Testis (tissue), 3 donors: ENCODE results near the gene MGAT5B. TPM values are rescaled to one million over a fixed set of nuclear protein-coding genes. Genes with fewer than 3 reads are reported as not detected.

ENCODE experiments used
- DNase-seq: peaks from one replicate; pipeline ENCODE4 v3.0.0-alpha.2; 2019
- H3K27ac ChIP-seq, 2 donors: fragments of 200-600 bp; sonication (generic); one replicate each; pipeline ENCODE4 v1.5.1; 2019
- H3K27me3 ChIP-seq: fragments of 200-600 bp; sonication (generic); one replicate; pipeline ENCODE4 v1.5.1; 2019
- H3K36me3 ChIP-seq: fragments of 200-600 bp; sonication (generic); one replicate; pipeline ENCODE4 v1.5.1; 2017; ENCODE audit warnings: low read depth; ENCODE audit errors: missing control alignments
- H3K4me1 ChIP-seq: fragments of 200-600 bp; sonication (generic); one replicate; pipeline ENCODE4 v1.5.1; 2019
- H3K4me3 ChIP-seq, 2 donors: fragments of 200-600 bp; sonication (generic); one replicate each; pipeline ENCODE4 v1.5.1; 2017 to 2019
- H3K9me3 ChIP-seq: fragments of 200-600 bp; sonication (generic); one replicate; pipeline ENCODE4 v1.5.1; 2017
- CTCF ChIP-seq, 3 experiments: fragments of 450-650 bp in 2 of 3; fragments of 200-600 bp in 1 of 3; sonication (generic) in 1 of 3; IDR thresholded peaks; one replicate each; pipeline ENCODE4 v1.5.1; 2016 to 2019; ENCODE audit warnings: antibody characterized with exemption in 3 of 3, mild to moderate bottlenecking in 2 of 3, moderate library complexity in 1 of 3
- POLR2A ChIP-seq: fragments of 450-650 bp; IDR thresholded peaks from one replicate; pipeline ENCODE4 v1.6.1; 2017; ENCODE audit warnings: antibody characterized with exemption, mild to moderate bottlenecking, moderate library complexity
- WGBS, 2 donors: methylation state at CpG; one replicate each; pipeline ENCODE4 v1.1.5; 2018; 5-methylcytosine and 5-hydroxymethylcytosine counted together
- intact Hi-C: fragments of 100-400 bp; cut with DNase I; formaldehyde crosslinking; loops from one replicate; pipeline ENCODE4 v1.15.1; 2023; ENCODE audit warnings: low total_unique reads
- polyA plus RNA-seq: library from polyadenylated mRNA; stranded (reverse); fragments of 350-450 nt; fragmentation: Illumina TruSeq; extraction: RNeasy Lipid Tissue Mini Kit (QIAGEN cat#74804); gene quantifications from one replicate; pipeline ENCODE4 v1.2.3, GENCODE V29; 2014; ENCODE audit warnings: low read depth, low replicate concordance; ENCODE audit not compliant: insufficient read depth
- total RNA-seq, 2 donors: library from RNA; depleted of rRNA; stranded (reverse); fragments of >200 nt; gene quantifications; one replicate each; pipeline ENCODE4 v1.2.3, GENCODE V29; 2016

The MGAT5B gene
- total and polyA plus RNA-seq, 3 donors from 2014 or later, result 4.6 to 10.9 (median 9.0) TPM

- 90 to 93% methylated on average over 8 of the region's 8 CpGs for WGBS, 2 donors
These were observed 83.2 kb downstream of the MGAT5B start for GRCh38 chr17:76951375-76951905.

GRCh38 chr17:76952402-76952801 lies 84.2 kb downstream of the MGAT5B start:
- no peak for DNase-seq
- H3K36me3 ChIP-seq, result no peaks in the 10 kb centered on the region
- no peak overlapping the region for H3K4me3 ChIP-seq
- peaks cover 2% of the 10 kb centered on the region for H3K4me1 ChIP-seq
- H3K27me3 ChIP-seq, result no peaks in the 10 kb centered on the region
- TF ChIP-seq POLR2A, result no peak
- no peak for TF ChIP-seq CTCF (IDR thresholded peaks at IDR 0.05)
- no peak overlapping the region for H3K27ac ChIP-seq
- intact Hi-C loops, result no loop called here
- 74 to 88% methylated on average over 5 of the region's 5 CpGs for WGBS, 2 donors
- H3K9me3 ChIP-seq, result no peaks in the 10 kb centered on the region

More at GRCh38 chr17:76951375-76951905, 83.2 kb downstream of the MGAT5B start:
- Histone ChIP-seq H3K27ac (no peak overlapping the region), H3K4me1 (no peaks in the 10 kb centered on the region), H3K36me3 (no peaks in the 10 kb centered on the region), H3K27me3 (no peaks in the 10 kb centered on the region), H3K4me3 (no peak overlapping the region), H3K9me3 (no peaks in the 10 kb centered on the region)
- intact Hi-C loops, result no loop called here
- no peak for DNase-seq
- TF ChIP-seq POLR2A (no peak), CTCF (IDR thresholded peaks at IDR 0.05) (no peak)

- WGBS, 2 donors, result 92 to 94% methylated on average over 9 of the region's 9 CpGs
- Histone ChIP-seq H3K4me3 (no peak overlapping the region), H3K36me3 (no peaks in the 10 kb centered on the region), H3K9me3 (no peaks in the 10 kb centered on the region), H3K27ac (no peak overlapping the region), H3K4me1 (peaks cover 7% of the 10 kb centered on the region), H3K27me3 (no peaks in the 10 kb centered on the region)
- no peak for DNase-seq
- intact Hi-C loops, result no loop called here
- no peak for TF ChIP-seq CTCF (IDR thresholded peaks at IDR 0.05)
- TF ChIP-seq POLR2A, result no peak
These were observed 84.9 kb downstream of the MGAT5B start for GRCh38 chr17:76953066-76953465.

GRCh38 chr17:76953946-76954345 lies 85.7 kb downstream of the MGAT5B start:
- H3K4me1 ChIP-seq, result peaks cover 7% of the 10 kb centered on the region
- WGBS, 2 donors, result 36 to 79% methylated on average over 2 of the region's 2 CpGs
- no peaks in the 10 kb centered on the region for H3K27me3 ChIP-seq
- no peaks in the 10 kb centered on the region for H3K36me3 ChIP-seq
- intact Hi-C loops, result no loop called here
- no peak overlapping the region for H3K4me3 ChIP-seq
- H3K9me3 ChIP-seq, result no peaks in the 10 kb centered on the region
- no peak overlapping the region for H3K27ac ChIP-seq
- DNase-seq, result no peak
- TF ChIP-seq POLR2A (no peak), CTCF (IDR thresholded peaks at IDR 0.05) (no peak)

GRCh38 chr17:76955191-76955590 lies 87.0 kb downstream of the MGAT5B start:
- intact Hi-C loops, result no loop called here
- 76% methylated on average over 6 of the region's 6 CpGs for WGBS, 2 donors
- no peak for DNase-seq
- H3K9me3 ChIP-seq, result no peaks in the 10 kb centered on the region
- H3K27me3 ChIP-seq, result no peaks in the 10 kb centered on the region
- no peaks in the 10 kb centered on the region for H3K36me3 ChIP-seq
- no peak overlapping the region for H3K4me3 ChIP-seq
- H3K4me1 ChIP-seq, result peaks cover 7% of the 10 kb centered on the region
- H3K27ac ChIP-seq, result no peak overlapping the region
- TF ChIP-seq CTCF (IDR thresholded peaks at IDR 0.05) (no peak), POLR2A (no peak)
